Measurements from ENCODE around the gene RNU5B-1. TPM values are rescaled to one million over a fixed set of nuclear protein-coding genes. Genes with fewer than 3 reads are reported as not detected.

RNU5B-1 gene
- total RNA-seq, 3 donors from 2014 or later (not counting 1 experiment from before 2014, with no cell fraction given): 15.0 TPM; not detected in 2

GRCh38 chr15:65310431-65311137 is 6.1 kb downstream of the RNU5B-1 start:
- H3K9me3 Mint-ChIP-seq: no peaks in the 10 kb centered on the region
- H3K27me3 Mint-ChIP-seq (ENCODE audit: low read depth in 2 of 2): peaks cover 0 to 6% of the 10 kb centered on the region in 2 donors
- intact Hi-C loops (cut with micrococcal nuclease): no loop called here
- H3K4me1 Mint-ChIP-seq: peaks cover 0 to 8% of the 10 kb centered on the region in 2 donors
- H3K36me3 Mint-ChIP-seq: no peaks in the 10 kb centered on the region
- no peak overlapping the region for H3K27ac Mint-ChIP-seq
- DNase-seq: no peak
- H3K4me3 ChIP-seq (ENCODE audit: low read length): no peak overlapping the region
- H3K36me3 ChIP-seq (ENCODE audit: control insufficient read depth, insufficient read depth, low read length): no peaks in the 10 kb centered on the region
- no peaks in the 10 kb centered on the region for H3K27me3 ChIP-seq (ENCODE audit: control insufficient read depth, insufficient read depth, low read length)
- H3K4me3 Mint-ChIP-seq: no peak overlapping the region
- 80% methylated on average over 9 of the region's 10 CpGs for WGBS (ENCODE audit: insufficient coverage)
- no peaks in the 10 kb centered on the region for H3K9me3 ChIP-seq (ENCODE audit: control insufficient read depth, insufficient read depth, low read length)
- no peaks in the 10 kb centered on the region for H3K4me1 ChIP-seq (ENCODE audit: control insufficient read depth, insufficient read depth, low read length)
- no peak for TF ChIP-seq CTCF (IDR thresholded peaks at IDR 0.05)
- H3K27ac ChIP-seq (ENCODE audit: low read length): no peak overlapping the region
- no peak for ATAC-seq

DNA sequence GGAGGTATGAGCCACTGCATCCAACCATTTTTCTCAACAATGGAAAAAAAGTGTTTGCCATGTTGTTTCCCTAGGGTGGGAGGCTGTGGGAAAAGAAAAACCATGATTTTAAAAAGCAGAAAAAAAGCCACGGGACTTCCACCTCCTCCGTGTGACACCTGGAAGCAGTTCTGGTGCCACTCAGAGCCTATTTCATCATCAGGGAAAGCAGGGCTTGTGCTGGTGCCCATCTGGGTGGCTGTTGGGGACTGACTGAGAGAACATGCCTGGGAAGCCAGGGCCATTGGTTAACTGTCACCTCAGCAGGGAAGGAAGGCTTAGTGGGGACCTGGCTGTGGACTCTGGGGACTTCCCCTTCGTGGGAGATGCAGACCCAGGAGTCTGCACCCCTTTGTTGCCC is 7.3 kb downstream of the RNU5B-1 start:
- H3K36me3 Mint-ChIP-seq: no peaks in the 10 kb centered on the region
- H3K27me3 ChIP-seq (ENCODE audit: control insufficient read depth, insufficient read depth, low read length): no peaks in the 10 kb centered on the region
- no peak overlapping the region for H3K4me3 Mint-ChIP-seq
- H3K36me3 ChIP-seq (ENCODE audit: control insufficient read depth, insufficient read depth, low read length): no peaks in the 10 kb centered on the region
- H3K27me3 Mint-ChIP-seq (ENCODE audit: low read depth in 2 of 2): peaks cover 0 to 6% of the 10 kb centered on the region in 2 donors
- H3K9me3 ChIP-seq (ENCODE audit: control insufficient read depth, insufficient read depth, low read length): no peaks in the 10 kb centered on the region
- H3K4me1 Mint-ChIP-seq: peaks cover 0 to under 1% of the 10 kb centered on the region in 2 donors
- intact Hi-C loops (cut with micrococcal nuclease): no loop called here
- ATAC-seq (no peak), DNase-seq (no peak)
- H3K27ac Mint-ChIP-seq: no peak overlapping the region
- H3K9me3 Mint-ChIP-seq: no peaks in the 10 kb centered on the region
- TF ChIP-seq CTCF (IDR thresholded peaks at IDR 0.05): no peak
- no peak overlapping the region for H3K27ac ChIP-seq (ENCODE audit: low read length)
- H3K4me1 ChIP-seq (ENCODE audit: control insufficient read depth, insufficient read depth, low read length): no peaks in the 10 kb centered on the region
- H3K4me3 ChIP-seq (ENCODE audit: low read length): no peak overlapping the region
- 25% methylated on average over 3 of the region's 3 CpGs for WGBS (ENCODE audit: insufficient coverage)

DNA sequence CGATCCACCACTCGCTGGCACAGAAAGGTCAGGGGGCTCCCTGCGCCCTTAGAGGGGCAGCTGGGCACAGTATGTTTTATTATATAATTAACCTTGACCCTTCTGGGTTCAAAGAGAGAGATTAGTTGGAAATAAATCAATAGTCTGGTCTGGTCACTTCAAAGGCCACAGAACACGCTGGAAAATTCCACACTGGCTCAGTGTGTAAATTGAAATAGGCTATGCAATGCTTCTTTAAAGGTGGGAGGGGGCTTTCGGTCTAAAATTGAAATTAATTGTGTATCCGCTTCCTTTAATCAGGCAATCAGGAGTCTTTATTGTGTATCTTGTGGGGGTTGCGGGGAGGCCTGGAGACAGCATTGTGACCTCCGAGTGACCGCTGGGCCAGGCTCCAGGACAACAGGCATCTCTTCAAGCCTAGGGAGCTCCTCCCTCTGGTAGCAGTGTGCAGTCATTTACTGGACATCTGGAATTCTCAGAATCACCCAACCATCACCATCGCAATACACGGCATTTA is 8.0 kb downstream of the RNU5B-1 start:
- Histone ChIP-seq H3K9me3 (ENCODE audit: control insufficient read depth, insufficient read depth, low read length) (no peaks in the 10 kb centered on the region), H3K36me3 (ENCODE audit: control insufficient read depth, insufficient read depth, low read length) (no peaks in the 10 kb centered on the region), H3K4me3 (ENCODE audit: low read length) (no peak overlapping the region), H3K27me3 (ENCODE audit: control insufficient read depth, insufficient read depth, low read length) (no peaks in the 10 kb centered on the region), H3K4me1 (ENCODE audit: control insufficient read depth, insufficient read depth, low read length) (no peaks in the 10 kb centered on the region), H3K27ac (ENCODE audit: low read length) (no peak overlapping the region)
- DNase-seq (no peak), ATAC-seq (no peak)
- H3K4me3 Mint-ChIP-seq: no peak overlapping the region
- TF ChIP-seq CTCF (IDR thresholded peaks at IDR 0.05): no peak
- H3K4me1 Mint-ChIP-seq: no peaks in the 10 kb centered on the region
- intact Hi-C loops (cut with micrococcal nuclease): no loop called here
- no peak overlapping the region for H3K27ac Mint-ChIP-seq
- H3K27me3 Mint-ChIP-seq (ENCODE audit: low read depth in 2 of 2): peaks cover 0 to 6% of the 10 kb centered on the region in 2 donors
- no peaks in the 10 kb centered on the region for H3K9me3 Mint-ChIP-seq
- H3K36me3 Mint-ChIP-seq: no peaks in the 10 kb centered on the region
- 91% methylated on average over 9 of the region's 11 CpGs for WGBS (ENCODE audit: insufficient coverage)
